H9 (cell line): ENCODE measurements around the gene FOXP4. TPM values are rescaled to one million over a fixed set of nuclear protein-coding genes. Genes with fewer than 3 reads are reported as not detected.
A peak's percentile ranks its signal among the peaks of the same experiment; 100 is the strongest.

Experiments
- DNase-seq: peaks from one replicate; pipeline ENCODE4 v3.0.0-alpha.2; 2017
- H2AFZ ChIP-seq: one replicate; pipeline ENCODE4 v1.6.1; 2013; ENCODE audit warnings: mild to moderate bottlenecking, low read length, control low read depth, moderate library complexity
- H2AK5ac ChIP-seq: 2 replicates; pipeline ENCODE4 v1.6.1; 2013; ENCODE audit warnings: low read length, control low read depth, mixed read lengths; ENCODE audit not compliant: insufficient read length
- H2BK120ac ChIP-seq: one replicate; pipeline ENCODE4 v1.6.1; 2013; ENCODE audit warnings: low read depth, mild to moderate bottlenecking, low read length, control low read depth, inconsistent platforms; ENCODE audit not compliant: poor library complexity, severe bottlenecking
- H2BK12ac ChIP-seq: 2 replicates; pipeline ENCODE4 v1.6.1; 2013; ENCODE audit warnings: low read length, control low read depth, mixed read lengths, low read depth; ENCODE audit not compliant: insufficient read length
- H2BK15ac ChIP-seq: 2 replicates; pipeline ENCODE4 v1.6.1; 2013; ENCODE audit warnings: low read depth, low read length, control low read depth
- H2BK20ac ChIP-seq: one replicate; pipeline ENCODE4 v1.6.1; 2013; ENCODE audit warnings: low read depth, mild to moderate bottlenecking, low read length, control low read depth, inconsistent platforms; ENCODE audit not compliant: poor library complexity, severe bottlenecking
- H2BK5ac ChIP-seq: 2 replicates; pipeline ENCODE4 v1.6.1; 2013; ENCODE audit warnings: low read length, control low read depth, mixed read lengths; ENCODE audit not compliant: insufficient read length
- H3K14ac ChIP-seq: 2 replicates; pipeline ENCODE4 v1.6.1; 2013; ENCODE audit warnings: low read length, control low read depth; ENCODE audit not compliant: insufficient read depth
- H3K18ac ChIP-seq: 2 replicates; pipeline ENCODE4 v1.6.1; 2013; ENCODE audit warnings: low read depth, mild to moderate bottlenecking, mixed read lengths, low read length, control low read depth; ENCODE audit not compliant: insufficient read length
- H3K23ac ChIP-seq: 2 replicates; pipeline ENCODE4 v1.6.1; 2013; ENCODE audit warnings: low read length, control low read depth, mixed read lengths, low read depth; ENCODE audit not compliant: insufficient read length
- H3K23me2 ChIP-seq: 2 replicates; pipeline ENCODE4 v1.6.1; 2013; ENCODE audit warnings: low read depth, mild to moderate bottlenecking, mixed read lengths, low read length, control low read depth; ENCODE audit not compliant: insufficient read length, poor library complexity, severe bottlenecking
- H3K27ac ChIP-seq: 2 replicates; pipeline ENCODE4 v1.5.1; 2013; ENCODE audit warnings: low read length, control low read depth, mixed read lengths, low read depth; ENCODE audit not compliant: insufficient read length
- H3K27me3 ChIP-seq: 2 replicates; pipeline ENCODE4 v1.6.1; 2013; ENCODE audit warnings: low read length, control low read depth, inconsistent platforms; ENCODE audit not compliant: insufficient read depth
- H3K4ac ChIP-seq: 2 replicates; pipeline ENCODE4 v1.6.1; 2013; ENCODE audit warnings: low read depth, mild to moderate bottlenecking, control low read depth, inconsistent platforms, low read length, moderate library complexity
- H3K4me1 ChIP-seq: 2 replicates; pipeline ENCODE4 v1.6.1; 2013; ENCODE audit warnings: low read length, control low read depth, inconsistent platforms; ENCODE audit not compliant: insufficient read depth
- H3K4me2 ChIP-seq: 2 replicates; pipeline ENCODE4 v1.6.1; 2013; ENCODE audit warnings: low read length, control low read depth, mixed read lengths; ENCODE audit not compliant: insufficient read length, insufficient read depth
- H3K56ac ChIP-seq: 2 replicates; pipeline ENCODE4 v1.6.1; 2013; ENCODE audit warnings: low read depth, mild to moderate bottlenecking, mixed read lengths, low read length, control low read depth; ENCODE audit not compliant: insufficient read length
- H3K79me1 ChIP-seq: 2 replicates; pipeline ENCODE4 v1.6.1; 2013; ENCODE audit warnings: low read depth, mild to moderate bottlenecking, moderate library complexity, low read length, control low read depth, inconsistent platforms; ENCODE audit not compliant: insufficient read depth, poor library complexity, severe bottlenecking
- H3K79me2 ChIP-seq: 2 replicates; pipeline ENCODE4 v1.6.1; 2013; ENCODE audit warnings: low read length, control low read depth, inconsistent platforms; ENCODE audit not compliant: insufficient read depth
- H3K9ac ChIP-seq: 2 replicates; pipeline ENCODE4 v1.6.1; 2013; ENCODE audit warnings: low read length, control low read depth, mixed read lengths; ENCODE audit not compliant: insufficient read length; ENCODE audit errors: extremely low read depth
- H3K9me3 ChIP-seq: one replicate; pipeline ENCODE4 v1.6.1; 2013; ENCODE audit warnings: low read depth, low read length, inconsistent platforms; ENCODE audit not compliant: control insufficient read depth
- H3T11ph ChIP-seq: one replicate; pipeline ENCODE4 v1.6.1; 2013; ENCODE audit warnings: mild to moderate bottlenecking, low read length, control low read depth, inconsistent platforms
- H4K20me1 ChIP-seq: one replicate; pipeline ENCODE4 v1.6.1; 2013; ENCODE audit not compliant: control insufficient read depth, insufficient read length, insufficient read depth
- H4K5ac ChIP-seq: 2 replicates; pipeline ENCODE4 v1.6.1; 2013; ENCODE audit warnings: low read depth, mild to moderate bottlenecking, mixed read lengths, low read length, control low read depth; ENCODE audit not compliant: insufficient read length
- H4K8ac ChIP-seq: replicated peaks from 2 replicates; pipeline ENCODE4 v1.6.1; 2013; ENCODE audit warnings: low read length, control low read depth, mixed read lengths, low read depth; ENCODE audit not compliant: insufficient read length
- H4K91ac ChIP-seq: 2 replicates; pipeline ENCODE4 v1.6.1; 2013; ENCODE audit warnings: low read depth, mild to moderate bottlenecking, moderate library complexity, mixed read lengths, low read length, control low read depth; ENCODE audit not compliant: insufficient read length
- H3K27ac Mint-ChIP-seq, 3 experiments: 2 replicates in 2 of 3; 3 replicates in 1 of 3; pipeline ENCODE4 v1.8.0; 2020 to 2021; ENCODE audit warnings: mixed read lengths in 3 of 3, mild to moderate bottlenecking in 1 of 3, moderate library complexity in 1 of 3
- H3K27me3 Mint-ChIP-seq: 2 replicates; pipeline ENCODE4 v1.8.0; 2021; ENCODE audit warnings: low read depth, mild to moderate bottlenecking, moderate library complexity, mixed read lengths
- H3K36me3 Mint-ChIP-seq, 3 experiments: 2 replicates in 2 of 3; 3 replicates in 1 of 3; pipeline ENCODE4 v1.8.0; 2020 to 2021; ENCODE audit warnings: low read depth in 3 of 3, mixed read lengths in 3 of 3; ENCODE audit not compliant: insufficient read depth in 1 of 3
- H3K4me1 Mint-ChIP-seq, 2 experiments: 2 replicates each; pipeline ENCODE4 v1.8.0; 2020; ENCODE audit warnings: mixed read lengths in 2 of 2
- H3K4me3 Mint-ChIP-seq, 2 experiments: 2 replicates in 1 of 2; 3 replicates in 1 of 2; pipeline ENCODE4 v1.8.0; 2020 to 2021; ENCODE audit warnings: mild to moderate bottlenecking in 2 of 2, mixed read lengths in 2 of 2, moderate library complexity in 1 of 2
- H3K9me3 Mint-ChIP-seq, 2 experiments: 2 replicates in 1 of 2; 3 replicates in 1 of 2; pipeline ENCODE4 v1.8.0; 2020; ENCODE audit warnings: mild to moderate bottlenecking in 2 of 2, mixed read lengths in 2 of 2, moderate library complexity in 1 of 2
- CTCF ChIP-seq: fragments of 200-600 bp; sonication (generic); conservative IDR thresholded peaks from 3 replicates; pipeline ENCODE4 v1.8.0; 2021; ENCODE audit warnings: antibody characterized with exemption, mild to moderate bottlenecking
- WGBS: extraction: QIAGEN DNeasy Blood & Tissue Kit; methylation state at CpG from one replicate; pipeline ENCODE4 v1.1.7; 2013; ENCODE audit warnings: missing lambda C conversion rate, low lambda C conversion rate, mixed read lengths; ENCODE audit not compliant: insufficient read length; ENCODE audit errors: extremely low coverage; 5-methylcytosine and 5-hydroxymethylcytosine counted together
- total RNA-seq: library from RNA; stranded (reverse); gene quantifications from 2 replicates; pipeline ENCODE4 v1.2.1, GENCODE V29; 2021

Gene FOXP4
- total RNA-seq, 1 experiment from 2014 or later = 18.2 TPM

GRCh38 chr6:41644297-41644879, 98.2 kb downstream of the FOXP4 start:
- no peak for TF ChIP-seq CTCF
- Histone ChIP-seq H2BK15ac (no peak overlapping the region), H3K4me2 (no peak overlapping the region), H2BK5ac (no peak overlapping the region), H3K4me1 (peaks cover 9% of the 10 kb centered on the region; the same call in 1 of the 2 replicates), H2BK12ac (no peak overlapping the region), H2BK120ac (no peak overlapping the region), H4K5ac (no peak overlapping the region), H3K79me2 (no peaks in the 10 kb centered on the region; the same call in 1 of the 2 replicates), H2BK20ac (no peak overlapping the region), H3K56ac (no peak overlapping the region), H2AFZ (no peak overlapping the region), H3K18ac (no peak overlapping the region), H3K23me2 (no peaks in the 10 kb centered on the region), H3K9me3 (no peaks in the 10 kb centered on the region), H3K14ac (no peak overlapping the region; the same call in 1 of the 2 replicates), H3K27me3 (no peaks in the 10 kb centered on the region; the same call in 1 of the 2 replicates), H4K91ac (no peak overlapping the region), H3K79me1 (no peaks in the 10 kb centered on the region), H4K20me1 (no peaks in the 10 kb centered on the region), H3K23ac (no peak overlapping the region), H4K8ac (no peak overlapping the region), H3K9ac (no peak overlapping the region), H3T11ph (no peak overlapping the region), H3K4ac (no peak overlapping the region), H3K27ac (no peak overlapping the region), H2AK5ac (no peak overlapping the region)
- H3K4me1 Mint-ChIP-seq = peaks cover 51 to 59% of the 10 kb centered on the region in 2 experiments
- H3K36me3 Mint-ChIP-seq = peaks cover 28 to 42% (median 40%) of the 10 kb centered on the region in 3 experiments
- no peaks in the 10 kb centered on the region; a peak in 1 of 5 replicates for H3K9me3 Mint-ChIP-seq
- peaks cover 25% of the 10 kb centered on the region for H3K27me3 Mint-ChIP-seq
- no CpG with 5 or more reads among the region's 4 CpGs for WGBS
- H3K4me3 Mint-ChIP-seq = peak overlapping the region; percentile 14 to 60; a peak in 4 of 5 replicates
- no peak for DNase-seq
- peak overlapping the region in 1 of 3 experiments; percentile 12; a peak in 1 of 7 replicates for H3K27ac Mint-ChIP-seq
